Measurements from ENCODE around the gene MNT. TPM values are rescaled to one million over a fixed set of nuclear protein-coding genes. Genes with fewer than 3 reads are reported as not detected.

Gene MNT
- total RNA-seq, 1 donor from 2014 or later = 28.5 TPM

- Histone ChIP-seq H3K36me3 (peaks cover 0 to 35% of the 10 kb centered on the region in 2 donors), H3K27ac (no peak overlapping the region), H3K4me3 (no peak overlapping the region), H3K9me3 (no peaks in the 10 kb centered on the region), H3K27me3 (no peaks in the 10 kb centered on the region), H3K4me1 (no peaks in the 10 kb centered on the region)
- DNase-seq (ENCODE audit: extremely low spot score in 2 of 2) = no peak
- TF ChIP-seq POLR2A (IDR thresholded peaks at IDR 0.05) (no peak), POLR2AphosphoS5 (IDR thresholded peaks at IDR 0.05; ENCODE audit: insufficient read depth in 1 of 2, low read depth in 1 of 2) (no peak), CTCF (IDR thresholded peaks at IDR 0.05) (no peak)
- intact Hi-C loops (cut with DNase I) = no loop called here
These were observed 26.1 kb downstream of the MNT start for GRCh38 chr17:2374549-2375285.

GRCh38 chr17:2373179-2373578 is 27.7 kb downstream of the MNT start:
- DNase-seq (ENCODE audit: extremely low spot score in 2 of 2) = no peak
- H3K9me3 ChIP-seq = no peaks in the 10 kb centered on the region
- H3K4me3 ChIP-seq = no peak overlapping the region
- intact Hi-C loops (cut with DNase I) = no loop called here
- H3K4me1 ChIP-seq = no peaks in the 10 kb centered on the region
- TF ChIP-seq POLR2AphosphoS5 (IDR thresholded peaks at IDR 0.05; ENCODE audit: insufficient read depth in 1 of 2, low read depth in 1 of 2) = no peak
- no peak for TF ChIP-seq POLR2A (IDR thresholded peaks at IDR 0.05)
- TF ChIP-seq CTCF (IDR thresholded peaks at IDR 0.05) = no peak
- no peaks in the 10 kb centered on the region for H3K27me3 ChIP-seq
- H3K27ac ChIP-seq = no peak overlapping the region
- peaks cover 0 to 29% of the 10 kb centered on the region in 2 donors for H3K36me3 ChIP-seq

GRCh38 chr17:2372681-2373080 is 28.2 kb downstream of the MNT start:
- Histone ChIP-seq H3K4me1 (no peaks in the 10 kb centered on the region), H3K4me3 (no peak overlapping the region), H3K9me3 (no peaks in the 10 kb centered on the region), H3K27ac (no peak overlapping the region), H3K36me3 (peaks cover 0 to 26% of the 10 kb centered on the region in 2 donors), H3K27me3 (no peaks in the 10 kb centered on the region)
- TF ChIP-seq CTCF (IDR thresholded peaks at IDR 0.05) (no peak), POLR2A (IDR thresholded peaks at IDR 0.05) (no peak), POLR2AphosphoS5 (IDR thresholded peaks at IDR 0.05; ENCODE audit: insufficient read depth in 1 of 2, low read depth in 1 of 2) (no peak)
- intact Hi-C loops (cut with DNase I) = no loop called here
- no peak for DNase-seq (ENCODE audit: extremely low spot score in 2 of 2)

- intact Hi-C loops (cut with DNase I) = no loop called here
These were observed 28.7 kb downstream of the MNT start for GRCh38 chr17:2372180-2372579.

More at GRCh38 chr17:2372180-2372579, 28.7 kb downstream of the MNT start:
- no peak overlapping the region for H3K27ac ChIP-seq
- peaks cover 0 to 24% of the 10 kb centered on the region in 2 donors for H3K36me3 ChIP-seq
- H3K27me3 ChIP-seq = no peaks in the 10 kb centered on the region
- H3K9me3 ChIP-seq = no peaks in the 10 kb centered on the region
- no peak for DNase-seq (ENCODE audit: extremely low spot score in 2 of 2)
- no peaks in the 10 kb centered on the region for H3K4me1 ChIP-seq
- TF ChIP-seq POLR2AphosphoS5 (IDR thresholded peaks at IDR 0.05; ENCODE audit: insufficient read depth in 1 of 2, low read depth in 1 of 2) = no peak
- no peak for TF ChIP-seq CTCF (IDR thresholded peaks at IDR 0.05)
- no peak for TF ChIP-seq POLR2A (IDR thresholded peaks at IDR 0.05)
- H3K4me3 ChIP-seq = no peak overlapping the region

All from vagina (tissue), 2 donors.